Measurements from ENCODE around the gene STT3A.

- no peak for TF ChIP-seq CTCF (IDR thresholded peaks at IDR 0.05 in 2 of 3, conservative IDR thresholded peaks at IDR 0.05 in 1 of 3; ENCODE audit: borderline replicate concordance in 1 of 3, insufficient read depth in 1 of 3, low read depth in 2 of 3, low read length in 2 of 3)
- TF ChIP-seq ELF1 (IDR thresholded peaks at IDR 0.05; ENCODE audit: borderline replicate concordance, low read depth) = no peak
- no peak for TF ChIP-seq EZH2phosphoT487 (IDR thresholded peaks at IDR 0.05; ENCODE audit: borderline replicate concordance)
- TF ChIP-seq REST (IDR thresholded peaks at IDR 0.05; ENCODE audit: low read depth) = no peak
- TF ChIP-seq POLR2AphosphoS5 (IDR thresholded peaks at IDR 0.05; ENCODE audit: low read depth, low read length) = peak; percentile 75
- peak; percentile 72 for TF ChIP-seq POLR2A (IDR thresholded peaks at IDR 0.05; ENCODE audit: borderline replicate concordance, extremely low read depth, insufficient read depth, insufficient read length)
- no peak for TF ChIP-seq RAD21 (IDR thresholded peaks at IDR 0.05; ENCODE audit: low read depth)
- no peak; the same call in 1 of the 2 replicates for TF ChIP-seq CEBPB (IDR thresholded peaks at IDR 0.05; ENCODE audit: low read depth)
- TF ChIP-seq ZFX (IDR thresholded peaks at IDR 0.05) = peak; percentile 94
- no peak for TF ChIP-seq ZBTB33 (IDR thresholded peaks at IDR 0.05; ENCODE audit: extremely low read depth, insufficient replicate concordance, low read length)
- peak; percentile 89 for TF ChIP-seq EGR1 (IDR thresholded peaks at IDR 0.05; ENCODE audit: low read depth)
- TF ChIP-seq FOSL1 (IDR thresholded peaks at IDR 0.05; ENCODE audit: low read depth) = no peak
- TF ChIP-seq ATF3 (IDR thresholded peaks at IDR 0.05) = no peak
Observed at GRCh38 chr11:125625630-125626287, 33.1 kb downstream of the STT3A start.
